Measurements from ENCODE around the gene GPC6. TPM values are rescaled to one million over a fixed set of nuclear protein-coding genes. Genes with fewer than 3 reads are reported as not detected.

The GPC6 gene
- total and polyA plus RNA-seq, 2 experiments from 2014 or later, result 14.4 to 20.8 TPM

GRCh38 chr13:93227280-93227877, 772 bp downstream of the GPC6 start:
- H4K20me1 ChIP-seq (ENCODE audit: insufficient read depth), result no peaks in the 10 kb centered on the region
- H3K27me3 ChIP-seq (replicated peaks; ENCODE audit: insufficient read depth), result no peaks in the 10 kb centered on the region
- H3K9ac ChIP-seq, result peak overlapping the region; percentile 81
- peak overlapping the region; percentile 82 for H3K4me2 ChIP-seq (ENCODE audit: unreplicated experiment)
- peaks cover 22% of the 10 kb centered on the region for H3K79me2 ChIP-seq (ENCODE audit: insufficient read depth)
- H3K9me2 ChIP-seq (ENCODE audit: insufficient read depth), result no peaks in the 10 kb centered on the region
- TF ChIP-seq EZH2phosphoT487 (IDR thresholded peaks at IDR 0.05; ENCODE audit: insufficient read depth, low read depth), result no peak
- no peak for TF ChIP-seq EZH2 (IDR thresholded peaks at IDR 0.05; ENCODE audit: insufficient read depth, poor library complexity, severe bottlenecking)
- no peaks in the 10 kb centered on the region for H3K9me3 ChIP-seq (ENCODE audit: low read depth)
- in situ Hi-C loops (cut with MboI), result loop anchor here (25.0 kb wide), 1 partner anchor 1135 kb away; no protein-coding TSS in a partner anchor
- peak; percentile 72 for DNase-seq
- H3K4me1 ChIP-seq (ENCODE audit: insufficient read depth), result peaks cover 34% of the 10 kb centered on the region
- H3F3A ChIP-seq (ENCODE audit: insufficient read depth), result peaks cover 38% of the 10 kb centered on the region
- H3K36me3 ChIP-seq (ENCODE audit: low read depth), result no peaks in the 10 kb centered on the region
- WGBS, 2 experiments (ENCODE audit: low coverage in 1 of 2, low lambda C conversion rate in 2 of 2, missing lambda C conversion rate in 2 of 2), result 0 to 1% methylated on average over 34 to 43 of the region's 55 CpGs
- H2AFZ ChIP-seq, result peak overlapping the region; percentile 95
- peak overlapping the region; percentile 73 for H3K27ac ChIP-seq
- H3K4me3 ChIP-seq, result peak overlapping the region; percentile 83

GRCh38 chr13:93227878-93228642, 1.5 kb downstream of the GPC6 start:
- no peaks in the 10 kb centered on the region for H3K9me2 ChIP-seq (ENCODE audit: insufficient read depth)
- H3K27me3 ChIP-seq (replicated peaks; ENCODE audit: insufficient read depth), result no peaks in the 10 kb centered on the region
- H3K27ac ChIP-seq, result peak overlapping the region; percentile 73
- peak overlapping the region; percentile 83 for H3K4me3 ChIP-seq
- H3K36me3 ChIP-seq (ENCODE audit: low read depth), result no peaks in the 10 kb centered on the region
- H3F3A ChIP-seq (ENCODE audit: insufficient read depth), result peaks cover 38% of the 10 kb centered on the region
- H3K9ac ChIP-seq, result peak overlapping the region; percentile 81
- TF ChIP-seq EZH2 (IDR thresholded peaks at IDR 0.05; ENCODE audit: insufficient read depth, poor library complexity, severe bottlenecking) (no peak), EZH2phosphoT487 (IDR thresholded peaks at IDR 0.05; ENCODE audit: insufficient read depth, low read depth) (no peak)
- H4K20me1 ChIP-seq (ENCODE audit: insufficient read depth), result no peaks in the 10 kb centered on the region
- H3K4me1 ChIP-seq (ENCODE audit: insufficient read depth), result peaks cover 34% of the 10 kb centered on the region
- peaks cover 29% of the 10 kb centered on the region for H3K79me2 ChIP-seq (ENCODE audit: insufficient read depth)
- peak; percentile 90 for DNase-seq
- H3K4me2 ChIP-seq (ENCODE audit: unreplicated experiment), result peak overlapping the region; percentile 82
- H3K9me3 ChIP-seq (ENCODE audit: low read depth), result no peaks in the 10 kb centered on the region
- 1 to 2% methylated on average over 48 to 52 of the region's 62 CpGs for WGBS, 2 experiments (ENCODE audit: low coverage in 1 of 2, low lambda C conversion rate in 2 of 2, missing lambda C conversion rate in 2 of 2)
- in situ Hi-C loops (cut with MboI), result loop anchor here (25.0 kb wide), 1 partner anchor 1134 kb away; no protein-coding TSS in a partner anchor
- H2AFZ ChIP-seq, result peak overlapping the region; percentile 95

- Histone ChIP-seq H3K9ac (peak overlapping the region; percentile 81), H3K79me2 (ENCODE audit: insufficient read depth) (peaks cover 30% of the 10 kb centered on the region), H3K27me3 (replicated peaks; ENCODE audit: insufficient read depth) (no peaks in the 10 kb centered on the region), H3F3A (ENCODE audit: insufficient read depth) (peaks cover 38% of the 10 kb centered on the region), H3K36me3 (ENCODE audit: low read depth) (no peaks in the 10 kb centered on the region), H3K4me3 (peak overlapping the region; percentile 83), H3K9me3 (ENCODE audit: low read depth) (no peaks in the 10 kb centered on the region), H4K20me1 (ENCODE audit: insufficient read depth) (no peaks in the 10 kb centered on the region), H3K9me2 (ENCODE audit: insufficient read depth) (no peaks in the 10 kb centered on the region), H3K27ac (peak overlapping the region; percentile 73), H3K4me1 (ENCODE audit: insufficient read depth) (peaks cover 34% of the 10 kb centered on the region), H2AFZ (peak overlapping the region; percentile 95), H3K4me2 (ENCODE audit: unreplicated experiment) (peak overlapping the region; percentile 82)
- 1 to 2% methylated on average over 9 of the region's 9 CpGs for WGBS, 2 experiments (ENCODE audit: low coverage in 1 of 2, low lambda C conversion rate in 2 of 2, missing lambda C conversion rate in 2 of 2)
- TF ChIP-seq EZH2phosphoT487 (IDR thresholded peaks at IDR 0.05; ENCODE audit: insufficient read depth, low read depth), result no peak
- in situ Hi-C loops (cut with MboI), result loop anchor here (25.0 kb wide), 1 partner anchor 1134 kb away; no protein-coding TSS in a partner anchor
- DNase-seq, result no peak
These were observed 2.0 kb downstream of the GPC6 start for GRCh38 chr13:93228643-93228937.

GRCh38 chr13:93230261-93230855, 3.8 kb downstream of the GPC6 start:
- H3K9ac ChIP-seq, result peak overlapping the region; percentile 81; the same call in 1 of the 2 replicates
- H3K4me3 ChIP-seq, result peak overlapping the region; percentile 83
- peaks cover 34% of the 10 kb centered on the region for H3K4me1 ChIP-seq (ENCODE audit: insufficient read depth)
- in situ Hi-C loops (cut with MboI), result loop anchor here (25.0 kb wide), 1 partner anchor 1132 kb away; no protein-coding TSS in a partner anchor
- H3K9me3 ChIP-seq (ENCODE audit: low read depth), result no peaks in the 10 kb centered on the region
- peak overlapping the region; percentile 82 for H3K4me2 ChIP-seq (ENCODE audit: unreplicated experiment)
- H3K79me2 ChIP-seq (ENCODE audit: insufficient read depth), result peaks cover 30% of the 10 kb centered on the region
- H2AFZ ChIP-seq, result no peak overlapping the region
- no peaks in the 10 kb centered on the region for H3K9me2 ChIP-seq (ENCODE audit: insufficient read depth)
- H3K27ac ChIP-seq, result peak overlapping the region; percentile 48
- no peaks in the 10 kb centered on the region for H3K27me3 ChIP-seq (replicated peaks; ENCODE audit: insufficient read depth)
- no peak for TF ChIP-seq EZH2phosphoT487 (IDR thresholded peaks at IDR 0.05; ENCODE audit: insufficient read depth, low read depth)
- DNase-seq, result peak; percentile 89
- peaks cover 40% of the 10 kb centered on the region for H3F3A ChIP-seq (ENCODE audit: insufficient read depth)
- H4K20me1 ChIP-seq (ENCODE audit: insufficient read depth), result no peaks in the 10 kb centered on the region
- H3K36me3 ChIP-seq (ENCODE audit: low read depth), result no peaks in the 10 kb centered on the region

Measured in GM23248 (cell line).